CD4-positive, alpha-beta T cell (primary cell): ENCODE data around the gene TMEM30A. TPM values are rescaled to one million over a fixed set of nuclear protein-coding genes. Genes with fewer than 3 reads are reported as not detected.

ENCODE experiments used
- ATAC-seq: fragments of 200-7000 bp; cut with Tn5 transposase; one replicate; pipeline ENCODE4 v1.10.0; 2022; ENCODE audit warnings: mild to moderate bottlenecking; ENCODE audit not compliant: poor library complexity
- CTCF ChIA-PET: fragments of 350-600 bp; sonication (Branson Sonifier 250); formaldehyde crosslinking; loops from one replicate; lab custom pipeline; 2021; ENCODE audit warnings: antibody characterized with exemption, inconsistent platforms; lab: Charles Lee
- POLR2A ChIA-PET: fragments of 350-600 bp; sonication (Branson Sonifier 250); formaldehyde crosslinking; loops from one replicate; lab custom pipeline; 2021; ENCODE audit warnings: antibody characterized with exemption, inconsistent platforms; lab: Charles Lee
- DNase-seq, 14 experiments: peaks; one replicate each; pipeline ENCODE4 v3.0.0-alpha.2; 2013 to 2020; ENCODE audit warnings: mixed read lengths in 2 of 14
- H3K27ac ChIP-seq, 2 donors: one replicate each; pipeline versions ENCODE4 v1.5.1 to v1.7.0; 2013; ENCODE audit warnings: low read length in 2 of 2, low read depth in 1 of 2, mild to moderate bottlenecking in 1 of 2
- H3K27me3 ChIP-seq, 2 experiments: 1 replicate in 1 of 2; 2 replicates in 1 of 2; pipeline versions ENCODE4 v1.6.1 to v1.7.0; 2013; ENCODE audit warnings: low read length in 2 of 2, control low read depth in 1 of 2, mild to moderate bottlenecking in 1 of 2, moderate library complexity in 1 of 2; ENCODE audit not compliant: insufficient read depth in 2 of 2, control insufficient read depth in 1 of 2
- H3K36me3 ChIP-seq: one replicate; pipeline ENCODE4 v1.6.1; 2013; ENCODE audit warnings: low read length, control low read depth; ENCODE audit not compliant: insufficient read depth
- H3K4me1 ChIP-seq: one replicate; pipeline ENCODE4 v1.6.1; 2013; ENCODE audit warnings: low read length, control low read depth; ENCODE audit not compliant: insufficient read depth
- H3K4me3 ChIP-seq: one replicate; pipeline ENCODE4 v1.5.1; 2013; ENCODE audit warnings: mild to moderate bottlenecking, low read length, moderate library complexity
- H3K9me3 ChIP-seq, 2 experiments: 1 replicate in 1 of 2; 2 replicates in 1 of 2; pipeline versions ENCODE4 v1.6.1 to v1.7.0; 2013; ENCODE audit warnings: low read length in 2 of 2, mild to moderate bottlenecking in 2 of 2, control low read depth in 1 of 2, moderate library complexity in 1 of 2; ENCODE audit not compliant: control insufficient read depth in 1 of 2, insufficient read depth in 1 of 2
- H3K27ac Mint-ChIP-seq: one replicate; pipeline ENCODE4 v1.8.0; 2020; ENCODE audit warnings: mixed read lengths
- H3K27me3 Mint-ChIP-seq: one replicate; pipeline ENCODE4 v1.8.0; 2021; ENCODE audit warnings: mixed read lengths
- H3K36me3 Mint-ChIP-seq: one replicate; pipeline ENCODE4 v1.8.0; 2021; ENCODE audit warnings: low read depth, mixed read lengths
- H3K4me1 Mint-ChIP-seq: one replicate; pipeline ENCODE4 v1.8.0; 2021; ENCODE audit warnings: low read depth, mixed read lengths
- H3K4me3 Mint-ChIP-seq: one replicate; pipeline ENCODE4 v1.8.0; 2020; ENCODE audit warnings: mild to moderate bottlenecking, mixed read lengths
- H3K9me3 Mint-ChIP-seq: one replicate; pipeline ENCODE4 v1.8.0; 2020; ENCODE audit warnings: mixed read lengths
- CTCF ChIP-seq: fragments of 200-600 bp; IDR thresholded peaks from one replicate; pipeline ENCODE4 v1.8.0; 2022; ENCODE audit warnings: antibody characterized with exemption, mild to moderate bottlenecking
- intact Hi-C, 2 experiments: fragments of 100-400 bp; cut with DNase I in 1 of 2; cut with micrococcal nuclease in 1 of 2; formaldehyde crosslinking; loops; one replicate each; pipeline versions ENCODE4 v1.15.1 to v1.9.0; 2023 to 2025; cut with DNase I, micrococcal nuclease
- total RNA-seq, 174 experiments: library from RNA in 2 of 174; stranded (reverse) in 2 of 174; gene quantifications; one replicate each; pipeline ENCODE4 v1.2.3 and lab custom pipeline; 2021 to 2026

TMEM30A gene
- total RNA-seq, 2 experiments from 2014 or later, result 29.8 to 33.2 TPM

- Mint-ChIP-seq H3K4me1 (no peaks in the 10 kb centered on the region), H3K9me3 (no peaks in the 10 kb centered on the region), H3K27ac (no peak overlapping the region), H3K4me3 (no peak overlapping the region), H3K27me3 (peaks cover 53% of the 10 kb centered on the region), H3K36me3 (no peaks in the 10 kb centered on the region)
- TF ChIP-seq CTCF, result no peak
- peaks cover 0 to 6% of the 10 kb centered on the region in 2 experiments for H3K27me3 ChIP-seq
- CTCF ChIA-PET, result no interaction called here
- no peaks in the 10 kb centered on the region for H3K9me3 ChIP-seq
- H3K4me3 ChIP-seq, result no peak overlapping the region
- DNase-seq (no peak), ATAC-seq (no peak)
- no peak overlapping the region for H3K27ac ChIP-seq
- H3K4me1 ChIP-seq, result no peaks in the 10 kb centered on the region
- intact Hi-C loops, result no loop called here
- H3K36me3 ChIP-seq, result no peaks in the 10 kb centered on the region
- POLR2A ChIA-PET, result no interaction called here
These were observed 34.3 kb upstream of the TMEM30A start for GRCh38 chr6:75318900-75319299.

- TF ChIP-seq CTCF, result no peak
- Histone ChIP-seq H3K27ac (no peak overlapping the region), H3K27me3 (peaks cover 0 to 11% of the 10 kb centered on the region in 2 experiments), H3K4me1 (no peaks in the 10 kb centered on the region), H3K36me3 (no peaks in the 10 kb centered on the region), H3K9me3 (no peaks in the 10 kb centered on the region), H3K4me3 (no peak overlapping the region)
- ATAC-seq (no peak), DNase-seq (no peak)
- Mint-ChIP-seq H3K27me3 (peaks cover 55% of the 10 kb centered on the region), H3K36me3 (no peaks in the 10 kb centered on the region), H3K4me1 (no peaks in the 10 kb centered on the region), H3K27ac (no peak overlapping the region), H3K9me3 (no peaks in the 10 kb centered on the region), H3K4me3 (no peak overlapping the region)
- intact Hi-C loops, result no loop called here
- POLR2A ChIA-PET, result interaction anchor here (0.6 kb wide), 1 partner anchor 1633 kb away, joined by 3 read pairs; no protein-coding TSS in a partner anchor
- CTCF ChIA-PET, result no interaction called here
These were observed 33.1 kb upstream of the TMEM30A start for GRCh38 chr6:75317503-75318206.

DNA sequence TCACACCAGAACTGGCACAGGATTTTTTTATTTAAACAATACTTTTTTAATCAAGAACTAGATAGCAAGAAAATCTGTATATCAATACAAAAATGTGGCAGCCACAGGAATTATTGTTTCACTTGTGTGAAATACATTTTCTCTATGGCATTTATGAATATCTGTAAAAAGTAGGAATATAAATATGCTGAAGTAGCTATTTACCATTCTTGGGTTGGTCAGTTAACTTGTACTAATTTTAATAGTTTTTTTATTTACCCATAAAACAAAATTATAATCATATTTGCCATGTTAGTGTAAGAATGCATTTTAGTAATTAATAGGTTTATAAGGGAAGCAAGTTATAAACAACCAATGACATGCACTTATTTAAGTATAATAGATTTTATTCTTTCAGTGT lies 31.4 kb upstream of the TMEM30A start:
- ChIA-PET CTCF (no interaction called here), POLR2A (no interaction called here)
- intact Hi-C loops, result no loop called here
- H3K27ac ChIP-seq, result no peak overlapping the region
- Mint-ChIP-seq H3K36me3 (no peaks in the 10 kb centered on the region), H3K27me3 (peaks cover 54% of the 10 kb centered on the region), H3K4me3 (no peak overlapping the region), H3K9me3 (no peaks in the 10 kb centered on the region), H3K27ac (no peak overlapping the region), H3K4me1 (no peaks in the 10 kb centered on the region)
- DNase-seq (no peak), ATAC-seq (no peak)
- peaks cover 0 to 11% of the 10 kb centered on the region in 2 experiments for H3K27me3 ChIP-seq
- no peaks in the 10 kb centered on the region for H3K4me1 ChIP-seq
- H3K9me3 ChIP-seq, result no peaks in the 10 kb centered on the region
- H3K4me3 ChIP-seq, result no peak overlapping the region
- TF ChIP-seq CTCF, result no peak
- no peaks in the 10 kb centered on the region for H3K36me3 ChIP-seq
